HepG2 (cell line): Measurements from ENCODE around the gene TMEM97.

Experiments
- NBN ChIP-seq: fragments of 450-650 bp; conservative IDR thresholded peaks from 2 replicates; pipeline ENCODE4 v1.6.1; 2017
- ZBTB7A ChIP-seq: sonication (generic); formaldehyde crosslinking; IDR thresholded peaks from 2 replicates; pipeline ENCODE4 v1.8.0; 2022; ENCODE audit warnings: mild to moderate bottlenecking, missing genetic modification reagents
- ZNF235 ChIP-seq: sonication (generic); formaldehyde crosslinking; IDR thresholded peaks from 2 replicates; pipeline ENCODE4 v1.8.1; 2023; ENCODE audit warnings: mild to moderate bottlenecking, missing genetic modification reagents, borderline replicate concordance
- ZNF253 ChIP-seq: sonication (generic); formaldehyde crosslinking; IDR thresholded peaks from 2 replicates; pipeline ENCODE4 v1.8.0; 2022; ENCODE audit warnings: mild to moderate bottlenecking, missing genetic modification reagents, borderline replicate concordance
- ZNF776 ChIP-seq: sonication (generic); formaldehyde crosslinking; IDR thresholded peaks from 2 replicates; pipeline ENCODE4 v1.4.0; 2020; ENCODE audit warnings: mild to moderate bottlenecking, missing genetic modification reagents

DNA sequence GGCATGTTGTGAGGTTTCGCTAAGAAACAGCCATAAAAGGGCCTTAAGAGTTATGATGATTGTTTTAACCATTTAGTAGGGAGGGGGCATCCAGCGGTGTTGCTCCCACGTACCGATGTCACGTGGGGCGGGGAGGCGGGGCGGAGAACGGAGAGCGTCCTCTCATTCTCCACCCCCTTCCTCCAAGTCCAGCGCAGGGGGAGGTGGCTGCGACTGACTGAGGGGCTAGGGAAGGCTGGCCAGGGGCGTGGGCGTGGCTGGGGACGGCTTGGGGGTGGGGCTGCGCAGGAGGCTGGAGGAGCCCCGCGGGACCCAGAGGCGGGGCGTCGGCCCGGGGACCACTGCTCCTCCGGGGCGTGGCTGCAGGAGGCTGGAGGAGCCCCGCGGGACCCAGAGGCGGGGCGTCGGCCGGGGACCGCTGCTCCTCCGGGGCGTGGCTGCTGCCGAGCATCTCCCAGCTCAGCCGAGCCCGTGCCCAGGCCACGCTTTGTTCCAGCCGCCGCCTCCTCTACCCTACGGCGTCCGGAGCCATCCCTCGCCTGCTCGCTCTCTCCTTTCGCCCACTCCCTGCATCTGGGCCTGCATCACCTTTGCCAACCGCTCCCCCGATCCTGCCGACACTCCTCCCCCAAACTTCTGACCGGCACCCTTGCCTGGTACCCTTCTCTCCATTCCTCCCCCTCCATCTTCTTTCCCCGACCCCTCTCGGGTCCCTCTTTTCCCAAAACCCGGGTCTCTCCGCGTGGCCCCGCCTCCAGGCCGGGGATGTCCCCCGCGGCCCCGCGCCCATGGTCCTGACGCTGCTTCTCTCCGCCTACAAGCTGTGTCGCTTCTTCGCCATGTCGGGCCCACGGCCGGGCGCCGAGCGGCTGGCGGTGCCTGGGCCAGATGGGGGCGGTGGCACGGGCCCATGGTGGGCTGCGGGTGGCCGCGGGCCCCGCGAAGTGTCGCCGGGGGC lies 52.5 kb downstream of the TMEM97 start, which contains the start of gene SARM1:
- TF ChIP-seq NBN (no peak), ZBTB7A (CRISPR knock-in tag) (0 out of 2 replicates have a peak, but pooled peaks have one; percentile 43), ZNF235 (no peak), ZNF253 (CRISPR knock-in tag) (no peak), ZNF776 (CRISPR knock-in tag) (no peak)
